HL-60 (cell line): ENCODE results near the gene TSHZ1.

Source experiments
- DNase-seq, 2 experiments: peaks; one replicate each; pipeline ENCODE4 v3.0.0-alpha.2; 2010 to 2020; ENCODE audit warnings: low read depth in 1 of 2, low spot score in 1 of 2
- H3K27ac ChIP-seq: fragments of 250-450 bp; sonication (Bioruptor Pico); replicated peaks from 2 replicates; pipeline ENCODE4 v1.5.1; 2020; ENCODE audit warnings: mild to moderate bottlenecking, moderate library complexity
- H3K27me3 ChIP-seq: fragments of 250-450 bp; sonication (Bioruptor Pico); 2 replicates; pipeline ENCODE4 v1.5.1; 2021; ENCODE audit warnings: mild to moderate bottlenecking, moderate library complexity; ENCODE audit not compliant: insufficient read depth, poor library complexity, severe bottlenecking
- H3K4me3 ChIP-seq: replicated peaks from 2 replicates; pipeline ENCODE4 v1.5.1; 2011; ENCODE audit warnings: mild to moderate bottlenecking, control low read depth, low read length; ENCODE audit not compliant: insufficient read depth
- GABPA ChIP-seq: IDR thresholded peaks from 2 replicates; pipeline ENCODE4 v1.6.1; 2012; ENCODE audit warnings: low read depth
- POLR2AphosphoS5 ChIP-seq: IDR thresholded peaks from 2 replicates; pipeline ENCODE4 v1.6.1; 2012; ENCODE audit warnings: low read depth
- REST ChIP-seq: IDR thresholded peaks from 2 replicates; pipeline ENCODE4 v1.6.1; 2012; ENCODE audit warnings: low read depth; ENCODE audit not compliant: insufficient replicate concordance
- SPI1 ChIP-seq: IDR thresholded peaks from 2 replicates; pipeline ENCODE4 v1.6.1; 2012; ENCODE audit warnings: low read depth, mild to moderate bottlenecking, borderline replicate concordance
- TF ChIP-seq, protein P1 (sequence below): IDR thresholded peaks from one replicate; pipeline ENCODE4 v1.5.1; 2011; ENCODE audit warnings: low read length, control low read depth, inconsistent platforms; ENCODE audit not compliant: insufficient read depth

The TSHZ1 gene

DNA sequence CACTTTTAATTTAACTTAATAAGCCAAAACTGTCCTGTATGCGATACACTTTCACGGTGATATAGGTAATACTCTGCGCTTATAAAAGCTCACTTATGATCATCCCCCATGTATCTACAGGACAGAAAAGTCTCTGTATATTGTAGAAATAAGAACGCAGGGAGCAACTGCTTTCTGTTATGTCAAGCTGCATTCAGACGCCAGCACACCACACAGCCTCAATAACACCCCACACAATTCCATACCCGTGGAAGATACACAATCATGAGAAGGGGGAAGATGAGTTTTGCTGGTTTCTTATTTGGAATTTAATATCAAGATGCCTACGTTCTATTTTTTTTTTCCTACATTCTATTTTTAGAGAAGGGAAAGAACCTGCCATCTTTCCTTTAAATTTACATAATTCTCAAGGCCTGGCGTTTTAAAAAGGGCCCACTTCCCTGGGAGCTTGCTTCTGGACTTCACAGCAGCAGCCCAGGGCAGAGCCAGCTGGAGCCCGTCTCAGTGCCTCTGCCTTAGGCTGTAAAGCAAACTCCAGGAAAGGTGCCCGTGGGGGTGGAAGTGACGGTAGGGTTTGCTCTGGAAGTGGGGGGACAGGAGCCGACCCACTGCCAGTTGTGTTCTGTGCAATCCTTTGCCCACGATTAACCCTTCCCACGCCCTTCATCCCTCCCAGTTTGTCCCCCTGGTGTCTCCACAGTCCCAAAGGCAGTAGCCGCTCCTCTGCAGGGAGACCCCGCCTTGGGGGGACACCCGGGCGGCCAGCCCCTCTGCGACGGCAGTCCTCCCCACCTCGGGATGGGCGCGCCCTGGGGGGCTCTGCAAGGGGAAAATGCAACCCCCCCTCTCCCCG, 7.0 kb upstream of the TSHZ1 start:
- TF ChIP-seq POLR2AphosphoS5, result no peak
- TF ChIP-seq SPI1, result no peak
- no peak for TF ChIP-seq REST
- no peak for TF ChIP-seq GABPA
- TF ChIP-seq, protein P1, sequence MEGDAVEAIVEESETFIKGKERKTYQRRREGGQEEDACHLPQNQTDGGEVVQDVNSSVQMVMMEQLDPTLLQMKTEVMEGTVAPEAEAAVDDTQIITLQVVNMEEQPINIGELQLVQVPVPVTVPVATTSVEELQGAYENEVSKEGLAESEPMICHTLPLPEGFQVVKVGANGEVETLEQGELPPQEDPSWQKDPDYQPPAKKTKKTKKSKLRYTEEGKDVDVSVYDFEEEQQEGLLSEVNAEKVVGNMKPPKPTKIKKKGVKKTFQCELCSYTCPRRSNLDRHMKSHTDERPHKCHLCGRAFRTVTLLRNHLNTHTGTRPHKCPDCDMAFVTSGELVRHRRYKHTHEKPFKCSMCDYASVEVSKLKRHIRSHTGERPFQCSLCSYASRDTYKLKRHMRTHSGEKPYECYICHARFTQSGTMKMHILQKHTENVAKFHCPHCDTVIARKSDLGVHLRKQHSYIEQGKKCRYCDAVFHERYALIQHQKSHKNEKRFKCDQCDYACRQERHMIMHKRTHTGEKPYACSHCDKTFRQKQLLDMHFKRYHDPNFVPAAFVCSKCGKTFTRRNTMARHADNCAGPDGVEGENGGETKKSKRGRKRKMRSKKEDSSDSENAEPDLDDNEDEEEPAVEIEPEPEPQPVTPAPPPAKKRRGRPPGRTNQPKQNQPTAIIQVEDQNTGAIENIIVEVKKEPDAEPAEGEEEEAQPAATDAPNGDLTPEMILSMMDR, result no peak
- DNase-seq, result no peak
- no peaks in the 10 kb centered on the region for H3K27me3 ChIP-seq
- no peak overlapping the region for H3K4me3 ChIP-seq
- H3K27ac ChIP-seq, result no peak overlapping the region

DNA sequence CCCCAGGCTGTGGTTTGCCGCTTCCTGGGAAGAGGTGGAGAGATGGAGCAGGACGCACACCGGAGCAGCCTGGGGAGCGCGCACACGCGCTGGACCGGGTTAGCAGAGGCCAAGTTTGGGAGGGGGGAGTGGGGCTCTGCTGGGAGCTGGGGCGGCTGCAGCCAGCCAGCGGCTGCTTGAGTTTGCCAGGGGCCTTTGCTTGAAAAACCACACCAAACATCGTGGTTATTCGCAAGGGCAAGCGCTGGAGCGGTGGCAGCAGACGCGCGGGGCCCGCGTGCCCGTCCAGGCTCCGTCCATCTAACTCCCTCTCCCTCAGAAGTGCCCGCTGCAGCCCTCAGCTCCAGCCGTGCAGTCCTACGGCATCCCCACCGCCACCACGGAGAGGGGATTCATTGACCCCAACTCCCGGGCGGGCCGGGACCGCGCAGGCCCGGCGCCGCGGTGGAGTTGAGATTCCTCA, 6.3 kb upstream of the TSHZ1 start:
- TF ChIP-seq SPI1 (no peak), REST (no peak), GABPA (no peak), POLR2AphosphoS5 (no peak)
- TF ChIP-seq, protein P1, result no peak
- Histone ChIP-seq H3K27ac (no peak overlapping the region), H3K27me3 (no peaks in the 10 kb centered on the region), H3K4me3 (no peak overlapping the region)
- no peak for DNase-seq

- Histone ChIP-seq H3K4me3 (no peak overlapping the region), H3K27me3 (no peaks in the 10 kb centered on the region), H3K27ac (no peak overlapping the region)
- TF ChIP-seq POLR2AphosphoS5 (no peak), GABPA (no peak)
- TF ChIP-seq, protein P1, result no peak
- no peak for DNase-seq
These were observed 5.7 kb upstream of the TSHZ1 start for GRCh38 chr18:75204732-75205513.
